22Rv1 (cell line): ENCODE results near the gene ATAT1.

Source experiments
- ZFX ChIP-seq: fragments of 450-650 bp; IDR thresholded peaks from 2 replicates; pipeline ENCODE4 v1.6.1; 2017; ENCODE audit warnings: antibody characterized with exemption, borderline replicate concordance
- TF ChIP-seq, protein P1 (sequence below): fragments of 450-650 bp; IDR thresholded peaks from 2 replicates; pipeline ENCODE4 v1.5.1; 2017; ENCODE audit warnings: mild to moderate bottlenecking

DNA sequence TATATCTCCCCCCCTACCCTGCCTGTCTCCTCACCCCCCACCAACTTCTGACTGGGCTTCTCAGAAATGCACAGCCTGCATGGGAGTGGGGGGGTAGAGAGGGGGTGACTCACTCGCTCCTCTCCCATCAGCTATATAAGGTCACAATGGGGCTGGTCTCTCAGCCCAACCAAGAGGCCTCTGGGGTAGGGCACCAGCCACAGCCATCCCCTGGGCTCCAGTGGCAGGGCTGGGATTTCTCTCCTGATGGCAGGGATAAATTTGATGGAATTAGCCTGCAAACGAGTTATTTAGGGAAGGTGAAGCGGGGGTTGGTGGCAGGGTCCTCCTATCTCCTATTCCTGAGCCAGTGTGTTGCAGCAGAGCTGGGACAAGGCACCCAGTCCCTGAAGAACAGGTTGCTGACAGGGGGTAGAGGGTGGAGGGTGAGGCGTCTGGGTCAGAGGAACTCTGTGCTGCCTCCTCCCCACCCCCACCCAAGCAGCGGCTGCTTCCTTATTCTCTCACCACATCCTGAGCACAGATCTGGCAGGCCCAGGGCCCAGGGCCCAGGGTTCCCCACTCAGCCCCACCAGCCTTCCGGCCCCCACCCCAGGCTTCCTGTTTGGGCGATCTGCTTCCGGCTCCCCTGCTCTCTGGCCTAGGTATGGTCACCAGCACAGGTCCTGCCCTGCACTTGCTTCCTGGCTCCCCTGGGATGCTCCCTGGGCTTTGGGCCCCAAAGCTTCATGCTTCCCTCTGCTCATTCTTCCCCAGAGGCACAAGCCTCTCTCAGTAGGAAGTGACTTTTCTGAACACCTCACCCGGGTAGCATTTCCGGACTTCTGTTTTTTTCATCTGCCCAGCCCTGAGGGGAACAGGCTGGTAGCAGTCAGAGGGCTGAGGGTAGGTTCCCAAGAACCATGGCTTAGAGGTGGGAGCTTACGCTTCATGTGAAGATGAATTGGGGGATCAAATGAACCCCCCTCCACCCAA lies 55.8 kb downstream of the ATAT1 start:
- TF ChIP-seq, protein P1, sequence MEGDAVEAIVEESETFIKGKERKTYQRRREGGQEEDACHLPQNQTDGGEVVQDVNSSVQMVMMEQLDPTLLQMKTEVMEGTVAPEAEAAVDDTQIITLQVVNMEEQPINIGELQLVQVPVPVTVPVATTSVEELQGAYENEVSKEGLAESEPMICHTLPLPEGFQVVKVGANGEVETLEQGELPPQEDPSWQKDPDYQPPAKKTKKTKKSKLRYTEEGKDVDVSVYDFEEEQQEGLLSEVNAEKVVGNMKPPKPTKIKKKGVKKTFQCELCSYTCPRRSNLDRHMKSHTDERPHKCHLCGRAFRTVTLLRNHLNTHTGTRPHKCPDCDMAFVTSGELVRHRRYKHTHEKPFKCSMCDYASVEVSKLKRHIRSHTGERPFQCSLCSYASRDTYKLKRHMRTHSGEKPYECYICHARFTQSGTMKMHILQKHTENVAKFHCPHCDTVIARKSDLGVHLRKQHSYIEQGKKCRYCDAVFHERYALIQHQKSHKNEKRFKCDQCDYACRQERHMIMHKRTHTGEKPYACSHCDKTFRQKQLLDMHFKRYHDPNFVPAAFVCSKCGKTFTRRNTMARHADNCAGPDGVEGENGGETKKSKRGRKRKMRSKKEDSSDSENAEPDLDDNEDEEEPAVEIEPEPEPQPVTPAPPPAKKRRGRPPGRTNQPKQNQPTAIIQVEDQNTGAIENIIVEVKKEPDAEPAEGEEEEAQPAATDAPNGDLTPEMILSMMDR = no peak
- no peak for TF ChIP-seq ZFX
